ENCODE measurements around the gene WBP1.

WBP1 gene

DNA sequence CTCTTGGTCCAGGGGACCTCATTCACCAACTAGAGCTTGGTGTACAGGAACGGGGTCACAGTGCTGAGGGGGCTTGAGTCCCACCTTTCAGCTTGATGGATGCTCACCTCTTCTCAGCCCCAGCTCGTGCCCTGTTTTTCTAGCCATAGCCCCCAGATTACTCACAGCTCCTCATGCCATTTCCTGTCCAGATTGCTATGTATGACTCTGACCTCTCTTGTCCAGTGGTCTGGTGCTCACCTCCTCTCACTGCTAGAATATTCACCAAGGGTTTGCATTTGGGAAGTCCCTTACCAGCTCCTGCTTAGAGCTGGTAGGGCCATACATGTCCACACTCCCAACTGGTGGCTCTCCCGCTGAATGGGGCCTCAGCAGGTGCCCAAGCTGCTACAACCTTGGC, 35.3 kb downstream of the WBP1 start:
- TF ChIP-seq POLR2A (IDR thresholded peaks at IDR 0.05; ENCODE audit: low read depth, low read length) (no peak), POLR2AphosphoS5 (IDR thresholded peaks at IDR 0.05; ENCODE audit: low read depth, low read length) (no peak), TAF1 (IDR thresholded peaks at IDR 0.05; ENCODE audit: borderline replicate concordance, low read depth, low read length) (no peak)
- FAIRE-seq: no peak
- no peak for DNase-seq (ENCODE audit: insufficient read length)

GRCh38 chr2:74495440-74495839, 37.2 kb downstream of the WBP1 start:
- no peak for TF ChIP-seq POLR2A (IDR thresholded peaks at IDR 0.05; ENCODE audit: low read depth, low read length)
- TF ChIP-seq POLR2AphosphoS5 (IDR thresholded peaks at IDR 0.05; ENCODE audit: low read depth, low read length): no peak
- no peak for TF ChIP-seq TAF1 (IDR thresholded peaks at IDR 0.05; ENCODE audit: borderline replicate concordance, low read depth, low read length)
- no peak for FAIRE-seq
- DNase-seq (ENCODE audit: insufficient read length): no peak

- no peak for TF ChIP-seq POLR2A (IDR thresholded peaks at IDR 0.05; ENCODE audit: low read depth, low read length)
- no peak for TF ChIP-seq TAF1 (IDR thresholded peaks at IDR 0.05; ENCODE audit: borderline replicate concordance, low read depth, low read length)
- TF ChIP-seq POLR2AphosphoS5 (IDR thresholded peaks at IDR 0.05; ENCODE audit: low read depth, low read length): no peak
- no peak for FAIRE-seq
- DNase-seq (ENCODE audit: insufficient read length): no peak
Observed at GRCh38 chr2:74496997-74497776, 38.9 kb downstream of the WBP1 start.

- DNase-seq (ENCODE audit: insufficient read length): no peak
- TF ChIP-seq TAF1 (IDR thresholded peaks at IDR 0.05; ENCODE audit: borderline replicate concordance, low read depth, low read length) (no peak), POLR2A (IDR thresholded peaks at IDR 0.05; ENCODE audit: low read depth, low read length) (peak; percentile 23; the same call in 1 of the 2 replicates), POLR2AphosphoS5 (IDR thresholded peaks at IDR 0.05; ENCODE audit: low read depth, low read length) (peak; percentile 61; the same call in 1 of the 2 replicates)
Observed at GRCh38 chr2:74497777-74498499, 39.7 kb downstream of the WBP1 start.

GRCh38 chr2:74498500-74499266, 40.4 kb downstream of the WBP1 start:
- FAIRE-seq (peak; percentile 36), DNase-seq (ENCODE audit: insufficient read length) (no peak)
- TF ChIP-seq POLR2AphosphoS5 (IDR thresholded peaks at IDR 0.05; ENCODE audit: low read depth, low read length) (no peak), POLR2A (IDR thresholded peaks at IDR 0.05; ENCODE audit: low read depth, low read length) (no peak), TAF1 (IDR thresholded peaks at IDR 0.05; ENCODE audit: borderline replicate concordance, low read depth, low read length) (no peak)

More at GRCh38 chr2:74497777-74498499, 39.7 kb downstream of the WBP1 start:
- FAIRE-seq: no peak

- no peak for DNase-seq (ENCODE audit: insufficient read length)
- no peak for TF ChIP-seq TAF1 (IDR thresholded peaks at IDR 0.05; ENCODE audit: borderline replicate concordance, low read depth, low read length)
- TF ChIP-seq POLR2AphosphoS5 (IDR thresholded peaks at IDR 0.05; ENCODE audit: low read depth, low read length): no peak
- TF ChIP-seq POLR2A (IDR thresholded peaks at IDR 0.05; ENCODE audit: low read depth, low read length): no peak
- no peak for FAIRE-seq
Observed at GRCh38 chr2:74499267-74499939, 41.2 kb downstream of the WBP1 start, which contains the start of gene LBX2. Gene LBX2 (minus strand): TSS chr2:74499603. CDS start chr2:74499537, 66 bp downstream.

- DNase-seq (ENCODE audit: insufficient read length) (no peak), FAIRE-seq (no peak)
- TF ChIP-seq POLR2A (IDR thresholded peaks at IDR 0.05; ENCODE audit: low read depth, low read length): no peak
- no peak for TF ChIP-seq TAF1 (IDR thresholded peaks at IDR 0.05; ENCODE audit: borderline replicate concordance, low read depth, low read length)
- TF ChIP-seq POLR2AphosphoS5 (IDR thresholded peaks at IDR 0.05; ENCODE audit: low read depth, low read length): no peak
Observed at GRCh38 chr2:74499940-74500577, 41.8 kb downstream of the WBP1 start.

DNA sequence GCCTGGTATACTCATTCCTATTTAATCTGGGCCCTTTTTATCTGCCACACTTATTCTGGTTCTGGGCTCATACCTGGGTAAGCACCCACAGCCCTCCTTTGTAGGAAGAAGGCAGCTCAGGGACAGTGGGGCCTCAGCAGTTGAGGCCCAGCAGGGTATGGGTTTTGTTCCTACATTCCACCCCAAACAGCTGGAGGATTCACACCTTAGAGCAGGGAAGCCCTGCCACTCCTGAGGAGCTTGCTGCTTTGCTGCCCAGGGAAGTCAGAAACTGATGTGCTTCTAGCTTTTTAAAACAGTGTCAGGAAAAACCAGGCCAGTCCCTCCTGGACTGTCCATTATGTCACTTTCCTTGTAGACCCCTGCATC, 42.3 kb downstream of the WBP1 start:
- FAIRE-seq: no peak
- TF ChIP-seq POLR2A (IDR thresholded peaks at IDR 0.05; ENCODE audit: low read depth, low read length) (no peak), POLR2AphosphoS5 (IDR thresholded peaks at IDR 0.05; ENCODE audit: low read depth, low read length) (no peak), TAF1 (IDR thresholded peaks at IDR 0.05; ENCODE audit: borderline replicate concordance, low read depth, low read length) (no peak)
- no peak for DNase-seq (ENCODE audit: insufficient read length)

DNA sequence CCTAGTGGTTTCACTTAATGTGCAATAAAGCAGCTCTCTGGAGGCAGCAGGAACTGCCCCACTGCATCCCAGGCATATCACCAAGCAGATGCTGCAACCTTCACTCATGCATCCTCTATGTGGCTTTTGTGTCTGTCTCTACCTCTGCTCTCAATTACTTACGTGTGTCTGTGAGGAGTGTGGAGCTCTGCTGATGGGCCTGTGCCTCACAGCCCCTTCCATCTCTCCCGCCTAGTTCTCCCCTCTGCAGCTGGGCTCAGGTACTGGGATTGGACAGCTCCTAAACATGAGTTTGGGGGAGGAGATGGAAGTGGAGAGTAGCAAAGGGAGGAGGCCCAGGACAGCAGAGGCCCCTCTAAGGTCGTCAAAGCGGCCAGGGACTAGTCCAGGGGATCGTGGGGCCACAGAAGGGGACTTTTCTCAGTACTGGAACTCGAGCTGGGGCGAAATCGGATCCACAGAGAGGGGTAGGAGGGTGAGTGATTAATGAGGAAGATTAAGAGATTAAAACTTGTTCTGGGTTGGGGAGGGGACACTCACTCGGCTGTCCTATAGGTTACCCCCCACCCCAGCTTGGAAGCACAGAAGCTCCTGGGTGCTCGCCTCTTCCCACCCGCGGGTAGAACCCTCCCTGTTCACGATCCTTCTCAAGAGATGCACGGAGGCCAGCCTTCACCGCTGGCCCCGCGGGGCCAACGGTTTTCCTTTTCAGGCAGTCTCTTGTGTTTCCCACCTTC, 43.3 kb downstream of the WBP1 start:
- DNase-seq (ENCODE audit: insufficient read length) (no peak), FAIRE-seq (no peak)

More for the DNA sequence above, 43.3 kb downstream of the WBP1 start:
- TF ChIP-seq TAF1 (IDR thresholded peaks at IDR 0.05; ENCODE audit: borderline replicate concordance, low read depth, low read length): no peak
- TF ChIP-seq POLR2AphosphoS5 (IDR thresholded peaks at IDR 0.05; ENCODE audit: low read depth, low read length): no peak
- TF ChIP-seq POLR2A (IDR thresholded peaks at IDR 0.05; ENCODE audit: low read depth, low read length): no peak

Data from GM12892 (cell line).